Smooth muscle cell (in vitro differentiated cells): ENCODE measurements around the gene MTMR10. TPM values are rescaled to one million over a fixed set of nuclear protein-coding genes. Genes with fewer than 3 reads are reported as not detected.

Source experiments
- DNase-seq: peaks from one replicate; lab custom pipeline; 2025; ENCODE audit not compliant: unreplicated experiment; lab: John Stamatoyannopoulos, UW
- H2AFZ ChIP-seq: fragments of 200-600 bp; sonication (generic); 2 replicates; pipeline ENCODE4 v1.6.0; 2016; ENCODE audit warnings: antibody characterized with exemption, low read depth, mild to moderate bottlenecking
- H3F3A ChIP-seq: fragments of 200-600 bp; sonication (generic); 2 replicates; pipeline ENCODE4 v1.6.0; 2017; ENCODE audit warnings: antibody characterized with exemption, low read depth
- H3K27ac ChIP-seq: fragments of 200-600 bp; sonication (generic); 2 replicates; pipeline ENCODE4 v1.5.1; 2016; ENCODE audit warnings: low read depth, mild to moderate bottlenecking
- H3K27me3 ChIP-seq: fragments of 200-600 bp; sonication (generic); 2 replicates; pipeline ENCODE4 v1.6.1; 2016; ENCODE audit warnings: low read depth, mild to moderate bottlenecking
- H3K36me3 ChIP-seq: fragments of 200-600 bp; sonication (generic); 2 replicates; pipeline ENCODE4 v1.5.1; 2016; ENCODE audit warnings: low read depth
- H3K4me1 ChIP-seq: fragments of 200-600 bp; sonication (generic); 2 replicates; pipeline ENCODE4 v1.5.1; 2016; ENCODE audit warnings: low read depth
- H3K4me2 ChIP-seq: fragments of 200-600 bp; sonication (generic); 2 replicates; pipeline ENCODE4 v1.6.0; 2016; ENCODE audit warnings: mild to moderate bottlenecking
- H3K4me3 ChIP-seq: fragments of 200-600 bp; sonication (generic); 2 replicates; pipeline ENCODE4 v1.5.1; 2016; ENCODE audit warnings: mild to moderate bottlenecking
- H3K79me2 ChIP-seq: fragments of 200-600 bp; sonication (generic); 2 replicates; pipeline ENCODE4 v1.6.0; 2016; ENCODE audit warnings: low read depth, mild to moderate bottlenecking
- H3K9ac ChIP-seq: fragments of 200-600 bp; sonication (generic); 2 replicates; pipeline ENCODE4 v1.6.0; 2016; ENCODE audit warnings: low read depth
- H3K9me3 ChIP-seq: fragments of 200-600 bp; sonication (generic); replicated peaks from 2 replicates; pipeline ENCODE4 v1.5.1; 2016; ENCODE audit warnings: low read depth
- H4K20me1 ChIP-seq: fragments of 200-600 bp; sonication (generic); 2 replicates; pipeline ENCODE4 v1.6.0; 2016; ENCODE audit warnings: low read depth
- CTCF ChIP-seq: fragments of 200-600 bp; sonication (generic); IDR thresholded peaks from 2 replicates; pipeline ENCODE4 v1.5.1; 2017; ENCODE audit warnings: borderline replicate concordance, mild to moderate bottlenecking, antibody characterized with exemption; ENCODE audit not compliant: insufficient read depth, poor library complexity, severe bottlenecking
- WGBS: methylation state at CpG from one replicate; pipeline ENCODE4 v1.1.7; 2016; ENCODE audit warnings: low lambda C conversion rate; 5-methylcytosine and 5-hydroxymethylcytosine counted together
- polyA plus RNA-seq: library from polyadenylated mRNA; unstranded; fragments of >200 nt; fragmentation: Nextera tagmentation; extraction: Ambion mirVana; gene quantifications from 2 replicates; pipeline ENCODE4 v1.2.1, GENCODE V29; 2016
- total RNA-seq: library from RNA; depleted of rRNA; stranded (reverse); fragments of >200 nt; gene quantifications from 2 replicates; pipeline ENCODE4 v1.2.3, GENCODE V29; 2014

MTMR10 gene
- total and polyA plus RNA-seq, 2 experiments from 2014 or later = 11.6 to 24.9 TPM

DNA sequence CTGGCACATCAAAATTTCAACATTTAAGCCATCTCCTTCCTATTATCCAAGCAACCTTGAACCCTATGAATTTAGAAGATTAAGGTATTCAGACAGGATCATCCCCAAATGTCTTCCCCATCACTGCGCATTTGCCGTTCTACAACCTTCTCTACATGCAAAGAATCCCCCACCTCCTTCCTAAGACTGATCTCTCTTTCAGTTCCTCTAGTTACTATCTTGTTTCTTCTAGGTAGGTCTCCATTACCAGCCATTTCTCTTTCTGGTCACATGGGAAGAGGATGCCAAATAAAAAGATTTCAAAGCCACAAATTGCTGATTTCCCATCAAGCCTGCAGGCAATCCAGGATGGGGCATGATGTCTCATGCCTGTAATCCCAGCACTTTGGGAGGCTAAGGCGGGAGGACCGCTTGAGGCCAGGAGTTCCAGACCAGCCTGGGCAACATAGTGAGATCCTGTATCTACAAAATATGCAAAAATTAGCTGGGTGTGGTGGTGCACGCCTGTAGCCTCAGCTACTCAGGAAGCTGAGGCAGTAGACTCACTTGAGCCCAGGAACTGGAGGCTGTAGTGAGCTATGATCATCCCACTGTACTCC, 29.7 kb upstream of the MTMR10 start:
- no peak overlapping the region for H3K4me2 ChIP-seq
- no peak overlapping the region for H3K9ac ChIP-seq
- no peaks in the 10 kb centered on the region for H3K9me3 ChIP-seq
- H3F3A ChIP-seq = no peaks in the 10 kb centered on the region
- H3K4me3 ChIP-seq = no peak overlapping the region
- no peak for DNase-seq
- H2AFZ ChIP-seq = no peak overlapping the region
- no peaks in the 10 kb centered on the region for H4K20me1 ChIP-seq
- 100% methylated on average over 5 of the region's 5 CpGs for WGBS
- no peaks in the 10 kb centered on the region for H3K27me3 ChIP-seq
- H3K4me1 ChIP-seq = peaks cover 15% of the 10 kb centered on the region
- H3K36me3 ChIP-seq = no peaks in the 10 kb centered on the region
- TF ChIP-seq CTCF = no peak
- H3K27ac ChIP-seq = no peak overlapping the region
- H3K79me2 ChIP-seq = no peaks in the 10 kb centered on the region

- Histone ChIP-seq H3K79me2 (no peaks in the 10 kb centered on the region), H3K4me1 (peaks cover 15% of the 10 kb centered on the region), H2AFZ (no peak overlapping the region), H3K9ac (no peak overlapping the region), H3K27ac (no peak overlapping the region), H4K20me1 (no peaks in the 10 kb centered on the region), H3K4me3 (no peak overlapping the region), H3F3A (no peaks in the 10 kb centered on the region), H3K36me3 (no peaks in the 10 kb centered on the region), H3K4me2 (no peak overlapping the region), H3K27me3 (no peaks in the 10 kb centered on the region), H3K9me3 (no peaks in the 10 kb centered on the region)
- 91% methylated on average over 5 of the region's 5 CpGs for WGBS
- DNase-seq = no peak
- TF ChIP-seq CTCF = no peak
Observed at GRCh38 chr15:31020542-31020941, 29.1 kb upstream of the MTMR10 start.

DNA sequence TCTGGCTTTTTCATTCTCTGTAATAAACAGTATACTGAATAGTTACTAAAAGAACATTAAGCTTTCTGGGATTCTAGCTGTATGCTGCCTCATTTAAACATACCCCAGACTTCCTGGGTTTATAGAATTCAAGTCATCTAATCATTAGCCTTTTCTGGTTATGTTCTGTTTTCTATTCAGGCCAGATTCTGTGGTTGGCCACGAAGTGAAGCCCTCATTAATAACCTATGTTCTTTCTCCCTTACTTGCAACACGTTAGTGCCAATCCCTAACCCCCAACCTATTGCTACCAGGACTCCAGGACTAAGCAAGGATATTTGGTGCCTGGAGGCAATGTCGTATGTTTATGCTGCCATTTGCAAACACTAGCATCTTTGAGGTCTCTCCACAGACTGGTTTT, 28.6 kb upstream of the MTMR10 start:
- 89% methylated on average over 3 of the region's 3 CpGs for WGBS
- Histone ChIP-seq H3K79me2 (no peaks in the 10 kb centered on the region), H4K20me1 (no peaks in the 10 kb centered on the region), H3K4me3 (no peak overlapping the region), H3K36me3 (no peaks in the 10 kb centered on the region), H3K4me1 (peaks cover 15% of the 10 kb centered on the region), H2AFZ (no peak overlapping the region), H3K27me3 (no peaks in the 10 kb centered on the region), H3K9me3 (no peaks in the 10 kb centered on the region), H3F3A (no peaks in the 10 kb centered on the region), H3K4me2 (no peak overlapping the region), H3K27ac (no peak overlapping the region), H3K9ac (no peak overlapping the region)
- no peak for TF ChIP-seq CTCF
- DNase-seq = no peak

- H3K27ac ChIP-seq = no peak overlapping the region
- no peak for TF ChIP-seq CTCF
Observed at GRCh38 chr15:31017311-31017710, 25.9 kb upstream of the MTMR10 start.

More at GRCh38 chr15:31017311-31017710, 25.9 kb upstream of the MTMR10 start:
- Histone ChIP-seq H3K36me3 (peaks cover 4% of the 10 kb centered on the region), H3K27me3 (no peaks in the 10 kb centered on the region), H3K79me2 (no peaks in the 10 kb centered on the region), H3K4me1 (no peaks in the 10 kb centered on the region), H2AFZ (no peak overlapping the region), H3F3A (no peaks in the 10 kb centered on the region), H3K9ac (no peak overlapping the region), H3K4me2 (no peak overlapping the region), H4K20me1 (no peaks in the 10 kb centered on the region), H3K4me3 (no peak overlapping the region), H3K9me3 (peaks cover 3% of the 10 kb centered on the region)
- no peak for DNase-seq
- 83% methylated on average over 1 of the region's 1 CpG for WGBS
